A549 (cell line): ENCODE data around the gene POLR1C. TPM values are rescaled to one million over a fixed set of nuclear protein-coding genes. Genes with fewer than 3 reads are reported as not detected.

Experiments
- ATAC-seq, 2 experiments: fragments of 200-7000 bp in 1 of 2; fragments of >200 bp in 1 of 2; cut with Nextera tagmentation in 1 of 2; cut with Tn5 transposase in 1 of 2; 3 replicates each; pipeline versions ENCODE4 v1.8.0 to v1.9.1; 2018 to 2020; ENCODE audit warnings: mild to moderate bottlenecking in 1 of 2, moderate library complexity in 1 of 2
- CTCF ChIA-PET: fragments of 300-600 bp; sonication (Branson Sonifier 250); formaldehyde crosslinking; extraction: SDS; loops from one replicate; lab custom pipeline; 2021; ENCODE audit warnings: antibody characterized with exemption, inconsistent platforms; lab: Yijun Ruan, JAX
- POLR2A ChIA-PET: fragments of 350-600 bp; formaldehyde crosslinking; extraction: SDS; loops from one replicate; lab custom pipeline; 2021; ENCODE audit warnings: antibody characterized with exemption, inconsistent platforms; lab: Yijun Ruan, JAX
- DNase-seq, 2 experiments: peaks; one replicate each; pipeline versions ENCODE4 v3.0.0 to v3.0.0-alpha.2; 2011 to 2016; ENCODE audit warnings: low read depth in 1 of 2, low spot score in 1 of 2
- FAIRE-seq: peaks from 2 replicates; lab custom pipeline; 2011; peaks lifted over from hg19 to GRCh38; lab: Jason Lieb, UNC
- H3K27ac ChIP-seq, 2 experiments: fragments of >200 bp; sonication (Bioruptor Twin); formaldehyde crosslinking; 3 replicates each; pipeline ENCODE4 v1.5.1; 2016 to 2017
- H3K4me1 ChIP-seq: fragments of >200 bp; sonication (Bioruptor Twin); formaldehyde crosslinking; 3 replicates; pipeline ENCODE4 v1.6.1; 2016
- H3K4me2 ChIP-seq: fragments of >200 bp; sonication (Bioruptor Twin); formaldehyde crosslinking; 3 replicates; pipeline ENCODE4 v1.6.1; 2016
- H3K4me3 ChIP-seq: fragments of >200 bp; sonication (Bioruptor Twin); formaldehyde crosslinking; 3 replicates; pipeline ENCODE4 v1.5.1; 2016
- H3K9me3 ChIP-seq: fragments of >200 bp; sonication (Bioruptor Twin); formaldehyde crosslinking; 3 replicates; pipeline ENCODE4 v1.6.1; 2016
- BHLHE40 ChIP-seq: IDR thresholded peaks from 2 replicates; pipeline ENCODE4 v1.6.1; 2012; ENCODE audit warnings: low read depth, low read length, inconsistent platforms
- CTCF ChIP-seq: fragments of >200 bp; sonication (Bioruptor Twin); formaldehyde crosslinking; IDR thresholded peaks from 3 replicates; pipeline ENCODE4 v1.5.1; 2016
- EHF ChIP-seq: fragments of 250-450 bp; sonication (Bioruptor Pico); IDR thresholded peaks from 2 replicates; pipeline ENCODE4 v1.5.0; 2020; ENCODE audit warnings: mild to moderate bottlenecking
- EHMT2 ChIP-seq: fragments of 200-600 bp; sonication (generic); IDR thresholded peaks from 2 replicates; pipeline ENCODE4 v1.6.1; 2016; ENCODE audit warnings: antibody characterized with exemption, low read depth, mild to moderate bottlenecking, moderate library complexity
- ESRRA ChIP-seq: fragments of 150-350 bp; IDR thresholded peaks from 2 replicates; pipeline ENCODE4 v1.6.1; 2014; ENCODE audit warnings: mild to moderate bottlenecking, low read length, borderline replicate concordance
- HDAC2 ChIP-seq: fragments of 200-600 bp; sonication (generic); IDR thresholded peaks from 2 replicates; pipeline ENCODE4 v1.6.1; 2016
- HOXB13 ChIP-seq: fragments of 250-450 bp; sonication (Bioruptor Pico); IDR thresholded peaks from 2 replicates; pipeline ENCODE4 v1.5.0; 2020; ENCODE audit warnings: low read depth, mild to moderate bottlenecking, moderate library complexity
- JUN ChIP-seq, 2 experiments: fragments of >200 bp; sonication (Bioruptor Twin); formaldehyde crosslinking; IDR thresholded peaks; 2 replicates in 1 of 2; 3 replicates in 1 of 2; pipeline ENCODE4 v1.6.1; 2016 to 2017
- KDM5A ChIP-seq: fragments of 200-600 bp; sonication (generic); IDR thresholded peaks from 2 replicates; pipeline ENCODE4 v1.6.1; 2016; ENCODE audit warnings: antibody characterized with exemption, mild to moderate bottlenecking
- MAFK ChIP-seq: fragments of 450-650 bp; IDR thresholded peaks from 2 replicates; pipeline ENCODE4 v1.6.1; 2014; ENCODE audit not compliant: partially characterized antibody
- MAX ChIP-seq: IDR thresholded peaks from 2 replicates; pipeline ENCODE4 v1.6.1; 2012
- MYC ChIP-seq: IDR thresholded peaks from 2 replicates; pipeline ENCODE4 v1.6.1; 2012; ENCODE audit warnings: mild to moderate bottlenecking, inconsistent platforms, low read length, improper control_type of control experiment, borderline replicate concordance
- NPAS2 ChIP-seq: fragments of 250-450 bp; sonication (Bioruptor Pico); IDR thresholded peaks from 2 replicates; pipeline ENCODE4 v1.8.0; 2022; ENCODE audit warnings: mild to moderate bottlenecking, moderate library complexity, borderline replicate concordance
- PBX3 ChIP-seq: IDR thresholded peaks from 2 replicates; pipeline ENCODE4 v1.6.1; 2012
- PHF8 ChIP-seq: fragments of 200-600 bp; sonication (generic); IDR thresholded peaks from 2 replicates; pipeline ENCODE4 v1.6.1; 2016; ENCODE audit warnings: low read depth, mild to moderate bottlenecking, antibody characterized with exemption, moderate library complexity, borderline replicate concordance
- POLR2A ChIP-seq: IDR thresholded peaks from 2 replicates; pipeline ENCODE4 v1.6.1; 2012; ENCODE audit warnings: mild to moderate bottlenecking, low read length
- RARB ChIP-seq: fragments of 250-450 bp; sonication (Bioruptor Pico); IDR thresholded peaks from 2 replicates; pipeline ENCODE4 v1.8.0; 2021; ENCODE audit warnings: mild to moderate bottlenecking, moderate library complexity
- RNF2 ChIP-seq: fragments of 200-600 bp; sonication (generic); IDR thresholded peaks from 2 replicates; pipeline ENCODE4 v1.6.1; 2016; ENCODE audit warnings: low read depth, mild to moderate bottlenecking, antibody characterized with exemption, moderate library complexity, borderline replicate concordance
- SMC3 ChIP-seq: fragments of >200 bp; sonication (Bioruptor Twin); formaldehyde crosslinking; IDR thresholded peaks from 3 replicates; pipeline ENCODE4 v1.6.1; 2018; ENCODE audit warnings: inconsistent platforms
- USF2 ChIP-seq: fragments of 450-650 bp; IDR thresholded peaks from 2 replicates; pipeline ENCODE4 v1.6.1; 2014; ENCODE audit warnings: antibody characterized with exemption
- ZFP36 ChIP-seq: fragments of 450-650 bp; IDR thresholded peaks from 2 replicates; pipeline ENCODE4 v1.6.1; 2014; ENCODE audit warnings: borderline replicate concordance; ENCODE audit not compliant: partially characterized antibody
- ZNF302 ChIP-seq: fragments of 250-450 bp; sonication (Bioruptor Pico); IDR thresholded peaks from 2 replicates; pipeline ENCODE4 v1.9.0; 2021; ENCODE audit warnings: inconsistent platforms, mild to moderate bottlenecking, moderate library complexity
- WGBS: methylation state at CpG from one replicate; pipeline ENCODE4 v1.1.6; 2017; ENCODE audit errors: missing lambda C conversion rate; 5-methylcytosine and 5-hydroxymethylcytosine counted together
- polyA plus RNA-seq, 4 experiments: library from polyadenylated mRNA; depleted of rRNA in 3 of 4; stranded (reverse); fragments of >200 nt; fragmentation: RNase III in 1 of 4; extraction: RNeasy Plus Mini Kit Qiagen cat#74134 plus additional on column Dnase treatment in 1 of 4; gene quantifications; 2 replicates in 3 of 4; 3 replicates in 1 of 4; pipeline ENCODE4 v1.2.3, GENCODE V29; 2011 to 2017

The POLR1C gene
- polyA plus RNA-seq, 2 of the 4 experiments (the other 2 are of a cell fraction): 48.5 to 63.1 TPM

- POLR2A ChIA-PET: interaction anchor here (0.6 kb wide), 1 partner anchor 109 kb away, joined by 5 read pairs; the partner anchor contains the start of gene GTPBP2
- H3K4me1 ChIP-seq: peaks cover 18% of the 10 kb centered on the region
- 86% methylated on average over 8 of the region's 8 CpGs for WGBS
- no peak overlapping the region for H3K4me2 ChIP-seq
- TF ChIP-seq USF2 (no peak), ESRRA (no peak), CTCF (no peak)
- DNase-seq (no peak), FAIRE-seq (no peak), ATAC-seq (no peak)
- H3K9me3 ChIP-seq: no peaks in the 10 kb centered on the region
- no peak overlapping the region for H3K4me3 ChIP-seq
- CTCF ChIA-PET: interaction anchor here (0.7 to 0.8 kb wide), 2 partner anchors 13 to 348 kb away, joined by 3 read pairs; no protein-coding TSS in a partner anchor
- H3K27ac ChIP-seq: no peak overlapping the region
These were observed 3.2 kb downstream of the POLR1C start for GRCh38 chr6:43520097-43520496.

GRCh38 chr6:43521836-43522235 is 4.9 kb downstream of the POLR1C start:
- WGBS: 81% methylated on average over 2 of the region's 2 CpGs
- H3K4me2 ChIP-seq: no peak overlapping the region
- DNase-seq (no peak), ATAC-seq (no peak), FAIRE-seq (no peak)
- no peak overlapping the region for H3K4me3 ChIP-seq
- no peak for TF ChIP-seq BHLHE40
- no peak for TF ChIP-seq KDM5A
- no peak for TF ChIP-seq PHF8
- no peak for TF ChIP-seq SMC3
- no peak for TF ChIP-seq ZNF302
- no peak for TF ChIP-seq RNF2
- TF ChIP-seq PBX3: no peak
- no peak for TF ChIP-seq MAFK
- TF ChIP-seq ZFP36: no peak
- no peak for TF ChIP-seq RARB
- no peak for TF ChIP-seq HOXB13 (CRISPR knock-in tag)
- TF ChIP-seq EHF (CRISPR knock-in tag): no peak
- TF ChIP-seq NPAS2 (CRISPR knock-in tag): no peak
- TF ChIP-seq HDAC2: no peak
- no peak for TF ChIP-seq POLR2A
- TF ChIP-seq EHMT2: no peak
- no peak for TF ChIP-seq MAX
- TF ChIP-seq JUN (IDR thresholded peaks at IDR 0.05): no peak
- TF ChIP-seq MYC: no peak
- POLR2A ChIA-PET: no interaction called here
- no peaks in the 10 kb centered on the region for H3K9me3 ChIP-seq
- CTCF ChIA-PET: interaction anchor here (0.8 to 1.2 kb wide), 2 partner anchors 16 to 525 kb away, joined by 3 read pairs; no protein-coding TSS in a partner anchor
- peaks cover 10% of the 10 kb centered on the region; the same call in 2 of the 3 replicates for H3K4me1 ChIP-seq
- no peak overlapping the region for H3K27ac ChIP-seq
